CD4-positive, alpha-beta memory T cell (primary cell): ENCODE data around the gene PHLDA3. TPM values are rescaled to one million over a fixed set of nuclear protein-coding genes. Genes with fewer than 3 reads are reported as not detected.

Experiments
- CTCF ChIA-PET: fragments of 350-600 bp; sonication (Branson Sonifier 250); formaldehyde crosslinking; loops from one replicate; lab custom pipeline; 2021; ENCODE audit warnings: inconsistent platforms; ENCODE audit not compliant: partially characterized antibody; lab: Charles Lee
- POLR2A ChIA-PET: fragments of 350-600 bp; sonication (Branson Sonifier 250); formaldehyde crosslinking; loops from one replicate; lab custom pipeline; 2021; ENCODE audit not compliant: partially characterized antibody; lab: Charles Lee
- DNase-seq, 5 donors: peaks; one replicate each; pipeline versions ENCODE4 v3.0.0 to v3.0.0-alpha.2; 2020 to 2022; ENCODE audit warnings: mixed read lengths in 1 of 5
- H3K27ac ChIP-seq: one replicate; pipeline ENCODE4 v1.7.0; 2013; ENCODE audit warnings: low read depth, low read length
- H3K27me3 ChIP-seq: 2 replicates; pipeline ENCODE4 v1.7.0; 2013; ENCODE audit warnings: mild to moderate bottlenecking, low read length, moderate library complexity; ENCODE audit not compliant: insufficient read depth
- H3K36me3 ChIP-seq: 2 replicates; pipeline ENCODE4 v1.7.0; 2013; ENCODE audit warnings: mild to moderate bottlenecking, low read length, moderate library complexity; ENCODE audit not compliant: insufficient read depth
- H3K4me1 ChIP-seq: 2 replicates; pipeline ENCODE4 v1.7.0; 2013; ENCODE audit warnings: mild to moderate bottlenecking, low read length, moderate library complexity; ENCODE audit not compliant: insufficient read depth
- H3K4me3 ChIP-seq, 2 donors: one replicate each; pipeline ENCODE4 v1.7.0; 2013; ENCODE audit warnings: low read length in 2 of 2, mild to moderate bottlenecking in 1 of 2
- H3K9me3 ChIP-seq, 2 donors: one replicate each; pipeline ENCODE4 v1.7.0; 2013; ENCODE audit warnings: low read length in 2 of 2, control low read depth in 1 of 2; ENCODE audit not compliant: control insufficient read depth in 1 of 2
- H3K27ac Mint-ChIP-seq, 7 donors: one replicate each; pipeline ENCODE4 v1.8.0; 2020 to 2021; ENCODE audit warnings: mixed read lengths in 7 of 7, mild to moderate bottlenecking in 6 of 7, inconsistent platforms in 3 of 7, moderate library complexity in 3 of 7
- H3K27me3 Mint-ChIP-seq, 2 donors: one replicate each; pipeline ENCODE4 v1.8.0; 2020 to 2021; ENCODE audit warnings: mixed read lengths in 2 of 2
- H3K36me3 Mint-ChIP-seq, 2 donors: one replicate each; pipeline ENCODE4 v1.8.0; 2020 to 2021; ENCODE audit warnings: mixed read lengths in 2 of 2, inconsistent platforms in 1 of 2, mild to moderate bottlenecking in 1 of 2
- H3K4me1 Mint-ChIP-seq, 4 donors: one replicate each; pipeline ENCODE4 v1.8.0; 2020 to 2021; ENCODE audit warnings: mixed read lengths in 4 of 4, mild to moderate bottlenecking in 1 of 4
- H3K4me3 Mint-ChIP-seq, 8 donors: one replicate each; pipeline ENCODE4 v1.8.0; 2020 to 2021; ENCODE audit warnings: mixed read lengths in 8 of 8, mild to moderate bottlenecking in 7 of 8, moderate library complexity in 6 of 8, inconsistent platforms in 3 of 8
- H3K9me3 Mint-ChIP-seq, 8 donors: one replicate each; pipeline ENCODE4 v1.8.0; 2020 to 2021; ENCODE audit warnings: mixed read lengths in 8 of 8, mild to moderate bottlenecking in 5 of 8, inconsistent platforms in 3 of 8, moderate library complexity in 1 of 8
- intact Hi-C: fragments of 100-400 bp; cut with micrococcal nuclease; formaldehyde crosslinking; loops from one replicate; pipeline ENCODE4 v1.15.1; 2023
- polyA plus RNA-seq, 2 donors: library from polyadenylated mRNA; unstranded; fragments of 300-500 nt; fragmentation: Illumina TruSeq; gene quantifications; one replicate each; pipeline ENCODE4 v1.2.3, GENCODE V29; 2021
- total RNA-seq, 2 experiments: library from RNA; stranded (reverse); gene quantifications; one replicate each; pipeline ENCODE4 v1.2.3, GENCODE V29; 2021

Gene PHLDA3
- total and polyA plus RNA-seq, 4 experiments from 2014 or later: 0.30 to 7.8 (median 4.0) TPM

- Histone ChIP-seq H3K4me3 (no peak overlapping the region), H3K36me3 (no peaks in the 10 kb centered on the region), H3K9me3 (no peaks in the 10 kb centered on the region), H3K27ac (no peak overlapping the region), H3K4me1 (no peaks in the 10 kb centered on the region), H3K27me3 (no peaks in the 10 kb centered on the region)
- DNase-seq: no peak
- CTCF ChIA-PET: interaction anchor here (0.6 to 2.2 kb wide), 8 partner anchors 8 to 265 kb away, joined by 3 to 30 read pairs (median 6); no protein-coding TSS in a partner anchor
- Mint-ChIP-seq H3K4me3 (no peak overlapping the region), H3K9me3 (peaks cover 0 to 4% (median 0%) of the 10 kb centered on the region in 8 donors), H3K36me3 (peaks cover 0 to 2% of the 10 kb centered on the region in 2 donors), H3K27me3 (peaks cover 9 to 14% of the 10 kb centered on the region in 2 donors), H3K27ac (peak overlapping the region in 2 of 7 donors; percentile 5 to 89), H3K4me1 (peaks cover 4 to 8% (median 6%) of the 10 kb centered on the region in 4 donors)
- intact Hi-C loops: no loop called here
- POLR2A ChIA-PET: no interaction called here
These were observed 32.6 kb downstream of the PHLDA3 start for GRCh38 chr1:201436393-201436792.

DNA sequence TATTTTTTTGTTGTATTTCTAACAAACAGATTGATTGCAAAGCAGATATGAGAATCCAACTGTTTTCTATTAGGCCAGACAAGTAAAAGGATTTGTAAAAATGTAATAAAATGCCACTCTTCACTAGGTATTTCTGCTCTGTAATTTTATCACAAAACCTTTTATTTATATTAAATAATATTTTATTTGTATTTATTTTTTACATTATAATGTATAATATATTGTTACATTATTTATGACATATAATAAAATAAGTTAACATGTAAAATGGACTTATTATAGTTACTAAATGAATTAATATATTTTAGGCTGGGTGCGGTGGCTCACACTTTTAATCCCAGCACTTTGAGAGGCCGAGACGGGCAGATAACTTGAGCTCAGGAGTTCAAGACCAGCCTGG, 34.7 kb downstream of the PHLDA3 start:
- peaks cover 4 to 8% (median 6%) of the 10 kb centered on the region in 4 donors for H3K4me1 Mint-ChIP-seq
- Histone ChIP-seq H3K4me3 (no peak overlapping the region), H3K27me3 (no peaks in the 10 kb centered on the region), H3K27ac (no peak overlapping the region), H3K36me3 (no peaks in the 10 kb centered on the region), H3K4me1 (no peaks in the 10 kb centered on the region), H3K9me3 (no peaks in the 10 kb centered on the region)
- ChIA-PET CTCF (interaction anchor here (0.9 kb wide), 1 partner anchor 14 kb away, joined by 3 read pairs; no protein-coding TSS in a partner anchor), POLR2A (no interaction called here)
- H3K27me3 Mint-ChIP-seq: peaks cover 17 to 23% of the 10 kb centered on the region in 2 donors
- no peak overlapping the region for H3K27ac Mint-ChIP-seq
- intact Hi-C loops: no loop called here
- no peak overlapping the region for H3K4me3 Mint-ChIP-seq
- peaks cover 0 to 2% (median 0%) of the 10 kb centered on the region in 8 donors for H3K9me3 Mint-ChIP-seq
- peaks cover 0 to 2% of the 10 kb centered on the region in 2 donors for H3K36me3 Mint-ChIP-seq
- DNase-seq: no peak

- Histone ChIP-seq H3K27ac (no peak overlapping the region), H3K36me3 (no peaks in the 10 kb centered on the region), H3K4me3 (no peak overlapping the region), H3K27me3 (no peaks in the 10 kb centered on the region), H3K4me1 (no peaks in the 10 kb centered on the region), H3K9me3 (no peaks in the 10 kb centered on the region)
- DNase-seq: no peak
- CTCF ChIA-PET: interaction anchor here (0.8 to 1.4 kb wide), 6 partner anchors 12 to 82 kb away, joined by 3 to 6 read pairs (median 3); no protein-coding TSS in a partner anchor
- peaks cover 4 to 8% (median 6%) of the 10 kb centered on the region in 4 donors for H3K4me1 Mint-ChIP-seq
- intact Hi-C loops: no loop called here
- H3K9me3 Mint-ChIP-seq: peaks cover 0 to 2% (median 0%) of the 10 kb centered on the region in 8 donors
- peaks cover 0 to 2% of the 10 kb centered on the region in 2 donors for H3K36me3 Mint-ChIP-seq
- H3K27ac Mint-ChIP-seq: no peak overlapping the region
- no peak overlapping the region for H3K4me3 Mint-ChIP-seq
- POLR2A ChIA-PET: interaction anchor here (0.8 kb wide), 1 partner anchor 360 kb away, joined by 3 read pairs; no protein-coding TSS in a partner anchor
- H3K27me3 Mint-ChIP-seq: peaks cover 17 to 23% of the 10 kb centered on the region in 2 donors
These were observed 35.4 kb downstream of the PHLDA3 start for GRCh38 chr1:201433609-201434008.

DNA sequence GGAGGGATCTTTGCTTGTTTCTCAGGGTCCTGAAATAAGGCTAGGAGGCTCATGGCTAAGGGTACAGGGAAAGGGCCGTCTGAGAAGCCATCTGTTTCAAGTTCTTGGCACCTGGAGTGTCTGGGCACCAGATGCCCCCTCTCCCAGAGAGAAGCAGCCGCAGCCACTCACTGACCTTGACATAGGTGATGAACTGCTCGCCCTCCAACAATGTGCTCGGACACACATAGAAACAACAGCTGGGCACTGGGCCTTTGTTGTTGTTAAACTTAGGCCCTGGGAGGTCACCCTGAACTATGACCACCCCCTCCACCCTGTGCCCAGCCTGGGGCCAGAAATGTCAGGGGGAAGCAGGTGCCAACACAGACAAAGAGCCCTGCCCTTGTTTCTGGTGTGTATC, 38.2 kb downstream of the PHLDA3 start:
- no peak for DNase-seq
- Histone ChIP-seq H3K27me3 (no peaks in the 10 kb centered on the region), H3K4me1 (no peaks in the 10 kb centered on the region), H3K9me3 (no peaks in the 10 kb centered on the region), H3K4me3 (no peak overlapping the region), H3K36me3 (no peaks in the 10 kb centered on the region), H3K27ac (no peak overlapping the region)
- ChIA-PET CTCF (no interaction called here), POLR2A (no interaction called here)
- H3K9me3 Mint-ChIP-seq: peaks cover 0 to 2% (median 0%) of the 10 kb centered on the region in 8 donors
- no peak overlapping the region for H3K4me3 Mint-ChIP-seq
- H3K4me1 Mint-ChIP-seq: peaks cover 2 to 3% (median 3%) of the 10 kb centered on the region in 4 donors
- H3K27me3 Mint-ChIP-seq: peaks cover 11 to 15% of the 10 kb centered on the region in 2 donors
- intact Hi-C loops: no loop called here
- peaks cover 0 to 1% of the 10 kb centered on the region in 2 donors for H3K36me3 Mint-ChIP-seq
- no peak overlapping the region for H3K27ac Mint-ChIP-seq

- Mint-ChIP-seq H3K4me3 (no peak overlapping the region), H3K27ac (no peak overlapping the region), H3K36me3 (no peaks in the 10 kb centered on the region), H3K4me1 (no peaks in the 10 kb centered on the region), H3K27me3 (peaks cover 9 to 13% of the 10 kb centered on the region in 2 donors), H3K9me3 (no peaks in the 10 kb centered on the region)
- Histone ChIP-seq H3K4me3 (no peak overlapping the region), H3K9me3 (no peaks in the 10 kb centered on the region), H3K36me3 (no peaks in the 10 kb centered on the region), H3K27me3 (no peaks in the 10 kb centered on the region), H3K4me1 (no peaks in the 10 kb centered on the region), H3K27ac (no peak overlapping the region)
- ChIA-PET CTCF (no interaction called here), POLR2A (no interaction called here)
- intact Hi-C loops: no loop called here
- DNase-seq: no peak
These were observed 39.1 kb downstream of the PHLDA3 start for GRCh38 chr1:201429736-201430501.

- no peak for DNase-seq
- no peak overlapping the region for H3K4me3 ChIP-seq
- POLR2A ChIA-PET: no interaction called here
- H3K4me1 ChIP-seq: no peaks in the 10 kb centered on the region
- no peak overlapping the region for H3K27ac Mint-ChIP-seq
- no peaks in the 10 kb centered on the region for H3K27me3 ChIP-seq
- no peaks in the 10 kb centered on the region for H3K9me3 Mint-ChIP-seq
- CTCF ChIA-PET: interaction anchor here (1.0 kb wide), 1 partner anchor 85 kb away, joined by 3 read pairs; no protein-coding TSS in a partner anchor
- no peak overlapping the region for H3K27ac ChIP-seq
- H3K36me3 ChIP-seq: no peaks in the 10 kb centered on the region
- H3K9me3 ChIP-seq: no peaks in the 10 kb centered on the region
- no peak overlapping the region for H3K4me3 Mint-ChIP-seq
- H3K27me3 Mint-ChIP-seq: peaks cover 9 to 13% of the 10 kb centered on the region in 2 donors
- no peaks in the 10 kb centered on the region for H3K4me1 Mint-ChIP-seq
- intact Hi-C loops: no loop called here
- H3K36me3 Mint-ChIP-seq: no peaks in the 10 kb centered on the region
These were observed 41.0 kb downstream of the PHLDA3 start for GRCh38 chr1:201427963-201428362.

- ChIA-PET POLR2A (no interaction called here), CTCF (interaction anchor here (1.2 to 1.3 kb wide), 2 partner anchors 9 to 21 kb away, joined by 3 to 4 read pairs; no protein-coding TSS in a partner anchor)
- Mint-ChIP-seq H3K27ac (no peak overlapping the region), H3K36me3 (no peaks in the 10 kb centered on the region), H3K4me3 (no peak overlapping the region), H3K9me3 (no peaks in the 10 kb centered on the region), H3K27me3 (peaks cover 8 to 12% of the 10 kb centered on the region in 2 donors), H3K4me1 (no peaks in the 10 kb centered on the region)
- Histone ChIP-seq H3K27ac (no peak overlapping the region), H3K4me3 (no peak overlapping the region), H3K4me1 (no peaks in the 10 kb centered on the region), H3K36me3 (no peaks in the 10 kb centered on the region), H3K27me3 (no peaks in the 10 kb centered on the region), H3K9me3 (no peaks in the 10 kb centered on the region)
- intact Hi-C loops: no loop called here
- no peak for DNase-seq
These were observed 42.3 kb downstream of the PHLDA3 start for GRCh38 chr1:201426479-201427310.
